HL-60 (cell line): Measurements from ENCODE around the gene DUS2.

Experiments used
- DNase-seq, 2 experiments: peaks; one replicate each; pipeline ENCODE4 v3.0.0-alpha.2; 2010 to 2020; ENCODE audit warnings: low read depth in 1 of 2, low spot score in 1 of 2
- H3K27ac ChIP-seq: fragments of 250-450 bp; sonication (Bioruptor Pico); replicated peaks from 2 replicates; pipeline ENCODE4 v1.5.1; 2020; ENCODE audit warnings: mild to moderate bottlenecking, moderate library complexity
- H3K27me3 ChIP-seq: fragments of 250-450 bp; sonication (Bioruptor Pico); 2 replicates; pipeline ENCODE4 v1.5.1; 2021; ENCODE audit warnings: mild to moderate bottlenecking, moderate library complexity; ENCODE audit not compliant: insufficient read depth, poor library complexity, severe bottlenecking
- H3K4me3 ChIP-seq: replicated peaks from 2 replicates; pipeline ENCODE4 v1.5.1; 2011; ENCODE audit warnings: mild to moderate bottlenecking, control low read depth, low read length; ENCODE audit not compliant: insufficient read depth
- CTCF ChIP-seq: IDR thresholded peaks from one replicate; pipeline ENCODE4 v1.5.1; 2011; ENCODE audit warnings: low read length, control low read depth, inconsistent platforms; ENCODE audit not compliant: insufficient read depth
- GABPA ChIP-seq: IDR thresholded peaks from 2 replicates; pipeline ENCODE4 v1.6.1; 2012; ENCODE audit warnings: low read depth
- POLR2AphosphoS5 ChIP-seq: IDR thresholded peaks from 2 replicates; pipeline ENCODE4 v1.6.1; 2012; ENCODE audit warnings: low read depth
- REST ChIP-seq: IDR thresholded peaks from 2 replicates; pipeline ENCODE4 v1.6.1; 2012; ENCODE audit warnings: low read depth; ENCODE audit not compliant: insufficient replicate concordance
- SPI1 ChIP-seq: IDR thresholded peaks from 2 replicates; pipeline ENCODE4 v1.6.1; 2012; ENCODE audit warnings: low read depth, mild to moderate bottlenecking, borderline replicate concordance

Gene DUS2

DNA sequence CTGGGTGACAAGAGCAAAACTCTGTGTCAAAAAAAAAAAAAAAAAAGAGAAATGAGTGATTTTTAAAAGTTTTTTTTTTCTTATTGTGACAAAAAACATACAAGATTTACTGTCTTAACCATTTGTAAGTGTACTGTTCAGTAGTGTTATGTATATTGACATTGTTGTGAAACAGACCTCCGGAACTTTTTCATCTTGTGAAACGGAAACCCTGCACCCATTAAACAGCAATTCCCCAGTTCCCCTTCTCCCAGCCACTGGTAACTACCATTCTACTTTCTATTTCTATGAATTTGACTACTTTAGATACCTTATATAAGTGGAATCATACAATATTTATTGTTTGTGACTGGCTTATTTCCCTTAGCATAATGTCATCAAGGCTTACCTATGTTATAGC is 18.7 kb downstream of the DUS2 start:
- no peaks in the 10 kb centered on the region for H3K27me3 ChIP-seq
- H3K4me3 ChIP-seq = no peak overlapping the region
- peak; percentile 72 to 79 for DNase-seq
- H3K27ac ChIP-seq = peak overlapping the region; percentile 73
- TF ChIP-seq SPI1 (peak; percentile 87), CTCF (no peak)

- DNase-seq = no peak
- H3K27ac ChIP-seq = no peak overlapping the region
- TF ChIP-seq REST (no peak), CTCF (no peak), POLR2AphosphoS5 (no peak), SPI1 (no peak), GABPA (no peak)
- H3K27me3 ChIP-seq = no peaks in the 10 kb centered on the region
- no peak overlapping the region for H3K4me3 ChIP-seq
Measured at GRCh38 chr16:68046106-68046505, 23.0 kb downstream of the DUS2 start.

- no peak for DNase-seq
- Histone ChIP-seq H3K4me3 (no peak overlapping the region), H3K27ac (no peak overlapping the region), H3K27me3 (no peaks in the 10 kb centered on the region)
- TF ChIP-seq CTCF (no peak), POLR2AphosphoS5 (no peak), GABPA (no peak), REST (no peak)
Measured at GRCh38 chr16:68047987-68048386, 24.9 kb downstream of the DUS2 start.

GRCh38 chr16:68049449-68049848 is 26.4 kb downstream of the DUS2 start:
- Histone ChIP-seq H3K27me3 (no peaks in the 10 kb centered on the region), H3K27ac (no peak overlapping the region), H3K4me3 (no peak overlapping the region)
- DNase-seq = peak in 1 of 2 experiments; percentile 20
- TF ChIP-seq POLR2AphosphoS5 (no peak), REST (no peak), GABPA (no peak), CTCF (no peak), SPI1 (no peak)
